GM12864 (cell line): ENCODE measurements around the gene MYCT1.
"Not testable (repeated sequence)": the region's sequence is repeated elsewhere in the genome, so short reads cannot be mapped to it uniquely, and the experiment has no call there.

Experiments
- DNase-seq: peaks from one replicate; pipeline ENCODE4 v3.0.0-alpha.2; 2011; ENCODE audit warnings: low read depth
- H3K4me3 ChIP-seq: 2 replicates; pipeline ENCODE4 v1.5.1; 2011; ENCODE audit warnings: mild to moderate bottlenecking, low read depth, low read length, control low read depth
- CTCF ChIP-seq: IDR thresholded peaks from 2 replicates; pipeline ENCODE4 v1.5.1; 2011; ENCODE audit warnings: low read depth, mild to moderate bottlenecking, moderate library complexity, low read length, control low read depth, inconsistent platforms; ENCODE audit errors: missing control alignments

Gene MYCT1

GRCh38 chr6:152698692-152699091, 995 bp downstream of the MYCT1 start:
- TF ChIP-seq CTCF = no peak
- no peak for DNase-seq
- H3K4me3 ChIP-seq = no peak overlapping the region

- DNase-seq = no peak
- no peak overlapping the region for H3K4me3 ChIP-seq
- no peak for TF ChIP-seq CTCF
Measured at GRCh38 chr6:152700427-152700826, 2.7 kb downstream of the MYCT1 start.

- TF ChIP-seq CTCF = no peak
- H3K4me3 ChIP-seq = no peak overlapping the region
- no peak for DNase-seq
Measured at GRCh38 chr6:152701081-152701862, 3.6 kb downstream of the MYCT1 start.

GRCh38 chr6:152701863-152702401, 4.2 kb downstream of the MYCT1 start:
- no peak overlapping the region for H3K4me3 ChIP-seq
- no peak for TF ChIP-seq CTCF
- DNase-seq = no peak

- not testable (repeated sequence) for H3K4me3 ChIP-seq, DNase-seq
Measured at GRCh38 chr6:152703750-152704149, 6.1 kb downstream of the MYCT1 start.

- no peak for DNase-seq
- no peak for TF ChIP-seq CTCF
- H3K4me3 ChIP-seq = no peak overlapping the region
Measured at GRCh38 chr6:152705327-152705726, 7.6 kb downstream of the MYCT1 start.

- DNase-seq = no peak
- H3K4me3 ChIP-seq = no peak overlapping the region
- TF ChIP-seq CTCF = no peak
Measured at GRCh38 chr6:152716322-152716721, 18.6 kb downstream of the MYCT1 start.
